ENCODE data around the gene RASD2. TPM values are rescaled to one million over a fixed set of nuclear protein-coding genes. Genes with fewer than 3 reads are reported as not detected.
"Not testable (repeated sequence)": the region's sequence is repeated elsewhere in the genome, so short reads cannot be mapped to it uniquely, and the experiment has no call there.

Gene RASD2, protein sequence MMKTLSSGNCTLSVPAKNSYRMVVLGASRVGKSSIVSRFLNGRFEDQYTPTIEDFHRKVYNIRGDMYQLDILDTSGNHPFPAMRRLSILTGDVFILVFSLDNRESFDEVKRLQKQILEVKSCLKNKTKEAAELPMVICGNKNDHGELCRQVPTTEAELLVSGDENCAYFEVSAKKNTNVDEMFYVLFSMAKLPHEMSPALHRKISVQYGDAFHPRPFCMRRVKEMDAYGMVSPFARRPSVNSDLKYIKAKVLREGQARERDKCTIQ
- 10 to 100 TPM in 1 of 2 donors, 1 to 10 TPM in 1; 4.2 to 10.2 TPM for total RNA-seq

DNA sequence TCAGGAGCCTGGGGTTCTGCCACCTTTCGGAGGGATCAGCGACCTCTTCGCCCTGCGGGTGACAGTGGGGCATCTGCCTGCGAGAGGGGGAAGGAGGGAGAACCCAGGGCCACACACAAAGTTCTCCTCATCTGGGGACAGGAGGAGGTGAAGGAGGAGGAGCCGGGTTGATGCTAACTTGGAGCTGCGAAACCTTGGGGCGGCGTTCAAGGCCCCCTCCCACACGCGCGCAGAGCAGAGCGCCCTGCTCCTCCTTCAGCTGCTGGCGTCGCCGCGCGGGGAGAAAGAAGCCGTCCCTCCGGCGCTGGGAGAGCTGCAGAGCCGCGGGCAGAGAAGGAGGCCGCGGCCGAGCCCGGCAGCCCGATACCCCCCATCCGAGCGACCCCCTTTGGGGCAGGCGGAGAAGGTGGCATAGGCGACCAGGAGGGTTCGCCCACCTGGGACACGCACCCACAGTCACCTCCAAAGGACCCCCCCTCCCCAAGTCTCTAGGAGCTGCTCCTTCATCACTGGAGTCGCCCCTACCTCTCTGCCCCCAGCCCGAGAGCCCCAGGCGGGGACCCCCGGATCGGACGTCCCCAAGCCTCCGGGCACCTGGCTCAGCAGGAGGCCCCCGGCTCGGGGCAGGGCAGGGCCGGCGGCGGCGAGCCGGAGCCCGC, at the start of gene RASD2:
Gene RASD2, plus strand, starts transcription at position 237 of the 659 bp plus-strand sequence. CDS start 5,979 bp downstream, outside the sequence.
- intact Hi-C loops (cut with DNase I), result no loop called here
- no peak within 1 kb of the TSS for H3K27ac ChIP-seq
- TF ChIP-seq, protein P1, sequence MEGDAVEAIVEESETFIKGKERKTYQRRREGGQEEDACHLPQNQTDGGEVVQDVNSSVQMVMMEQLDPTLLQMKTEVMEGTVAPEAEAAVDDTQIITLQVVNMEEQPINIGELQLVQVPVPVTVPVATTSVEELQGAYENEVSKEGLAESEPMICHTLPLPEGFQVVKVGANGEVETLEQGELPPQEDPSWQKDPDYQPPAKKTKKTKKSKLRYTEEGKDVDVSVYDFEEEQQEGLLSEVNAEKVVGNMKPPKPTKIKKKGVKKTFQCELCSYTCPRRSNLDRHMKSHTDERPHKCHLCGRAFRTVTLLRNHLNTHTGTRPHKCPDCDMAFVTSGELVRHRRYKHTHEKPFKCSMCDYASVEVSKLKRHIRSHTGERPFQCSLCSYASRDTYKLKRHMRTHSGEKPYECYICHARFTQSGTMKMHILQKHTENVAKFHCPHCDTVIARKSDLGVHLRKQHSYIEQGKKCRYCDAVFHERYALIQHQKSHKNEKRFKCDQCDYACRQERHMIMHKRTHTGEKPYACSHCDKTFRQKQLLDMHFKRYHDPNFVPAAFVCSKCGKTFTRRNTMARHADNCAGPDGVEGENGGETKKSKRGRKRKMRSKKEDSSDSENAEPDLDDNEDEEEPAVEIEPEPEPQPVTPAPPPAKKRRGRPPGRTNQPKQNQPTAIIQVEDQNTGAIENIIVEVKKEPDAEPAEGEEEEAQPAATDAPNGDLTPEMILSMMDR (IDR thresholded peaks at IDR 0.05), result no peak
- peak within 1 kb of the TSS; percentile 51 for H3K4me3 ChIP-seq
- DNase-seq, result peak; percentile 25
- no peaks in the 10 kb centered on the region for H3K4me1 ChIP-seq
- H3K9me3 ChIP-seq, result no peaks in the 10 kb centered on the region
- peak within 1 kb of the TSS; percentile 51 to 80 for H3K9ac ChIP-seq (ENCODE audit: low read depth in 2 of 2, low read length in 2 of 2)
- no peaks in the 10 kb centered on the region for H3K36me3 ChIP-seq
- H3K27me3 ChIP-seq, result peaks cover 10% of the 10 kb centered on the region

DNA sequence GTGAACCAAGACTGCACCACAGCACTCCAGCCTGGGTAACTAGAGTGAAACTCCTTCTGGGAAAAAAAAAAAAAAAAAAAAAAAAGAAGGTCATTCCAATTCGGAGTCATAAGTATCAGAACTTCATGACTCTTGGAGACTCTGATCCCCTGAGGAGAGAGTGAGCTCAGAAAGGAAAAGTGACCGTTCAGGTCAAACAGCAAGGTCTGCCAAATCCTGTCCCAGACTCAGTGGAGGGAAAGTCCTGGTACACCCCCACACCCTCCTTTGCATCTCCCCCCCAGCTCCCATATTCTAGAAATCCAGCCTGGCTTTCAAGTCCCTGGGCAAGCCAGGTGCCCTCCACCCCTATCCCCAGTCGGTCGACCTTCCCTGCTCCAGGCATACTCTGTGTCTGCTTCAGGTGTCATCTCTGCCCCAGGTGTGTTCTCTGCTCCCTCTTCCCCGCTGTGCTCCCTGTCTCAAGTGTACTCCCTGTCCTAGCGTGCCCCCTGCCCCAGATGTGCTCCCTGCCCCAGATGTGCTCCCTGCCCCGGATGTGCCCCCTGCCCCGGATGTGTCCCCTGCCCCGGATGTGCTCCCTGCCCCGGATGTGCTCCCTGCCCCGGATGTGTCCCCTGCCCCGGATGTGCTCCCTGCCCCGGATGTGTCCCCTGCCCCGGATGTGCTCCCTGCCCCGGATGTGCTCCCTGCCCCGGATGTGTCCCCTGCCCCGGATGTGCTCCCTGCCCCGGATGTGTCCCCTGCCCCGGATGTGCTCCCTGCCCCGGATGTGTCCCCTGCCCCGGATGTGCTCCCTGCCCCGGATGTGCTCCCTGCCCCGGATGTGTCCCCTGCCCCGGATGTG, 49.3 kb upstream of the RASD2 start:
- H3K27me3 ChIP-seq; H3K4me1 ChIP-seq; H3K27ac ChIP-seq; H3K36me3 ChIP-seq; DNase-seq; H3K9ac ChIP-seq (ENCODE audit: low read depth in 2 of 2, low read length in 2 of 2); intact Hi-C loops (cut with DNase I); H3K9me3 ChIP-seq; H3K4me3 ChIP-seq: not testable (repeated sequence)

DNA sequence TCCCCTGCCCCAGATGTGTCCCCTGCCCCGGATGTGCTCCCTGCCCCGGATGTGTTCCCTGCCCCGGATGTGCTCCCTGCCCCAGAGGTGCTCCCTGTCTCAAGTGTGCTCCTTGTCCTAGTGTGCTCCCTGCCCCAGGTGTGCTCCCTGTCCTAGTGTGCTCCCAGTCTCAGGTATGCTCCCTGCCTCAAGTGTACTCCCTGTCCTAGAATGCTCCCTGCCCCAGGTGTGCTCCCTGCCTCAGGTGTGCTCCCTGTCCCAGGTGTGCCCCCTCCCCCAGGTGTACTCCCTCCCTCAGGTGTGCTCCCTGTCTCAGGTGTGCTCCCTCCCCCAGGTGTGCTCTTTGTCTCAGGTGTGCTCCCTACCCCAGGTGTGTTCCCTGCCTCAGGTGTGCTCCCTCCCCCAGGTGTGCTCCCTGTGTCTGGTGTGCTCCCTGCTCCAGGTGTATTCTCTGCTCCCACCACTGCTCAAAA, 48.7 kb upstream of the RASD2 start:
- intact Hi-C loops (cut with DNase I), result no loop called here
- TF ChIP-seq, protein P1 (IDR thresholded peaks at IDR 0.05), result no peak

DNA sequence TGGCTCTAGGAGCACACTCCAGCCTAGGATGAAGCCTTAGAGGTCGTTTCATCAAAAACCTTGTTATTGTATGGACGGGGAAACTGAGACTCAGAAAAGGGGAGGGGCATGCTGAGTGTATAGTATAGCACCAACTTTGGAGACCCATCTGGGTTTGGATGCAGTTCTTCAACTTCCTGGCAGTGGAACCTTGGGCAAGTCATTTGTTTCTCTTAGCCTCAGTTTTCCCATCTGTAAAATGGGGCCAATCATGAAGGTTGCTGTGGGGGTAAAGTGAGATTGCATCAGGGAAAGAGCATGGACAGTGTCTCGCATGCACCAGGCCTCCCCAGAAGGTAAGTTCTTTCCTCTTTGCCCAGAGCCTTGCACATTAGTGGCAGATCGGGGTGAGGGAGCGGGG, 47.6 kb upstream of the RASD2 start:
- no peak overlapping the region for H3K27ac ChIP-seq
- DNase-seq, result no peak
- H3K9me3 ChIP-seq, result no peaks in the 10 kb centered on the region
- no peaks in the 10 kb centered on the region for H3K4me1 ChIP-seq
- TF ChIP-seq, protein P1 (IDR thresholded peaks at IDR 0.05), result no peak
- intact Hi-C loops (cut with DNase I), result no loop called here
- H3K36me3 ChIP-seq, result no peaks in the 10 kb centered on the region
- no peak overlapping the region for H3K9ac ChIP-seq (ENCODE audit: low read depth in 2 of 2, low read length in 2 of 2)
- no peak overlapping the region for H3K4me3 ChIP-seq
- H3K27me3 ChIP-seq, result no peaks in the 10 kb centered on the region

More for the DNA sequence above, 48.7 kb upstream of the RASD2 start:
- Histone ChIP-seq H3K4me1 (no peaks in the 10 kb centered on the region), H3K9ac (ENCODE audit: low read depth in 2 of 2, low read length in 2 of 2) (no peak overlapping the region), H3K36me3 (no peaks in the 10 kb centered on the region), H3K4me3 (no peak overlapping the region), H3K27me3 (no peaks in the 10 kb centered on the region), H3K27ac (no peak overlapping the region), H3K9me3 (no peaks in the 10 kb centered on the region)
- no peak for DNase-seq

DNA sequence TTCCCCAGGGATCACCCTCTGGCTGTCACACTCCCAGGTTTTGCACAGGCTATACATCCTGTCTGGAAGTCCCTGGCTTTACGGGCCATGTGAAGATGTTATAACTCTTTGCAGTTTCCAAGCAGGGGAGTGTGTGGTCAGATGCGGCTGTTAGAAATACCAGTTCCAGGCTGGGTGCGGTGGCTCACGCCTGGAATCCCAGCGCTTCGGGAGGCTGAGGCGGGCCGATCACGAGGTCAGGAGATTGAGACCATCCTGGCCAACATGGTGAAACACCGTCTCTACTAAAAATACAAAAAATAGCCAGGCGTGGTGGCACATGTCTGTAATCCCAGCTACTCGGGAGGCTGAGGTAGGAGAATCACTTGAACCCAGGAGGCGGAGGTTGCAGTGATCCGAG, 44.9 kb upstream of the RASD2 start:
- not testable (repeated sequence) for DNase-seq; H3K9ac ChIP-seq (ENCODE audit: low read depth in 2 of 2, low read length in 2 of 2)

DNA sequence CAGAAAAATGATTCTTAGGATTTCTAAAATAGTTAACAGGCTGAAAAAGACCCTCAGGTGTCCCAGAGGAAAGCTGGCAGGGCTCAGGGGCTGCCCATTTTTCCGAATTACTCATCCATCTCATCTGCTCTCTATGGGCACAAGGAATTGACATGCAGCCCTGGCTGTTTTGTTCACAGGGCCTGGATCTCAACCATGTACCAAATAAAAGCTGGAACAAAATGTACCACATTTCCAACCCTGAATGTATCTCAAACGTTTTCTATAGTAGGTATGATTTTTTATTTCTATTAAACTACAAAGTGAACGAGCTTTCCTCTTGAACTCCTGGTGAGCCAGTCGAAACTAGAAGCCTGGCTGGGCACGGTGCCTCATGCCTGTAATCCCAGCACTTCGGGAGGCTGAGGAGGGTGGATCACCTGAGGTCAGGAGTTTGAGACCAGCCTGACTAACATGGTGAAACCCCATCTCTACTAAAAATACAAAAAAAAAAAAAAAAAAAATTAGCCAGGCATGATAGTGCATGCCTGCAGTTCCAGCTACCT, 43.8 kb upstream of the RASD2 start:
- TF ChIP-seq, protein P1 (IDR thresholded peaks at IDR 0.05), result no peak
- Histone ChIP-seq H3K27me3 (no peaks in the 10 kb centered on the region), H3K4me1 (no peaks in the 10 kb centered on the region), H3K9ac (ENCODE audit: low read depth in 2 of 2, low read length in 2 of 2) (no peak overlapping the region), H3K27ac (no peak overlapping the region), H3K9me3 (no peaks in the 10 kb centered on the region), H3K36me3 (no peaks in the 10 kb centered on the region), H3K4me3 (no peak overlapping the region)
- intact Hi-C loops (cut with DNase I), result no loop called here
- DNase-seq, result no peak

More for the DNA sequence above, 44.9 kb upstream of the RASD2 start:
- H3K27me3 ChIP-seq; H3K4me1 ChIP-seq; H3K27ac ChIP-seq; H3K4me3 ChIP-seq; H3K9me3 ChIP-seq; H3K36me3 ChIP-seq; intact Hi-C loops (cut with DNase I): not testable (repeated sequence)
